Mesodermal cell (in vitro differentiated cells): Measurements from ENCODE around the gene DEFB128.

Experiments
- H3K27ac ChIP-seq: 2 replicates; pipeline ENCODE4 v1.7.0; 2013; ENCODE audit warnings: mild to moderate bottlenecking, low read depth, low read length, moderate library complexity; ENCODE audit not compliant: severe bottlenecking
- H3K36me3 ChIP-seq: 2 replicates; pipeline ENCODE4 v1.7.1; 2013; ENCODE audit warnings: mild to moderate bottlenecking, low read length, moderate library complexity; ENCODE audit not compliant: control insufficient read depth, insufficient read depth
- H3K4me1 ChIP-seq: one replicate; pipeline ENCODE4 v1.7.1; 2013; ENCODE audit warnings: mild to moderate bottlenecking, low read length; ENCODE audit not compliant: insufficient read depth, control insufficient read depth, poor library complexity, severe bottlenecking
- H3K4me3 ChIP-seq: 2 replicates; pipeline ENCODE4 v1.7.0; 2013; ENCODE audit warnings: low read length, control low read depth, mild to moderate bottlenecking; ENCODE audit not compliant: insufficient read depth, poor library complexity, severe bottlenecking; ENCODE audit errors: extremely low read depth
- H3K9me3 ChIP-seq: 2 replicates; pipeline ENCODE4 v1.7.1; 2013; ENCODE audit warnings: mild to moderate bottlenecking, low read length, moderate library complexity; ENCODE audit not compliant: control insufficient read depth
- WGBS, 2 experiments: methylation state at CpG; one replicate each; pipeline ENCODE4 v1.1.5; 2013; ENCODE audit warnings: missing lambda C conversion rate in 2 of 2; ENCODE audit not compliant: insufficient coverage in 2 of 2; 5-methylcytosine and 5-hydroxymethylcytosine counted together

Gene DEFB128

GRCh38 chr20:157154-157553, 32.4 kb downstream of the DEFB128 start, which contains the start of gene DEFB127:
DEFB127 (plus strand) TSS chr20:157454; CDS start chr20:157545, 91 bp downstream.
- 93 to 100% methylated on average over 2 to 3 of the region's 5 CpGs for WGBS, 2 experiments
- H3K4me1 ChIP-seq: no peaks in the 10 kb centered on the region

GRCh38 chr20:152131-152530, 37.4 kb downstream of the DEFB128 start:
- Histone ChIP-seq H3K4me3 (no peak overlapping the region), H3K36me3 (no peaks in the 10 kb centered on the region), H3K27ac (no peak overlapping the region), H3K9me3 (no peaks in the 10 kb centered on the region), H3K4me1 (no peaks in the 10 kb centered on the region)
- no CpG with 5 or more reads among the region's 1 CpG for WGBS, 2 experiments

More at GRCh38 chr20:157154-157553, 32.4 kb downstream of the DEFB128 start, which contains the start of gene DEFB127:
- no peak within 1 kb of the TSS for H3K4me3 ChIP-seq
- H3K36me3 ChIP-seq: no peaks in the 10 kb centered on the region
- no peaks in the 10 kb centered on the region for H3K9me3 ChIP-seq
- no peak within 1 kb of the TSS for H3K27ac ChIP-seq

- H3K4me1 ChIP-seq: no peaks in the 10 kb centered on the region
- no CpG with 5 or more reads among the region's 2 CpGs for WGBS, 2 experiments
Observed at GRCh38 chr20:145877-146276, 43.6 kb downstream of the DEFB128 start.

GRCh38 chr20:142290-142689, 47.2 kb downstream of the DEFB128 start, which contains the start of gene DEFB126:
DEFB126 (plus strand) TSS chr20:142590; CDS start chr20:142629, 39 bp downstream.
- WGBS, 2 experiments: 33% methylated on average over 1 of the region's 1 CpG; no CpG with 5 or more reads in 1 of the 2 experiments
- Histone ChIP-seq H3K4me1 (no peaks in the 10 kb centered on the region), H3K36me3 (no peaks in the 10 kb centered on the region), H3K9me3 (no peaks in the 10 kb centered on the region), H3K4me3 (no peak within 1 kb of the TSS), H3K27ac (no peak within 1 kb of the TSS)

More at GRCh38 chr20:145877-146276, 43.6 kb downstream of the DEFB128 start:
- Histone ChIP-seq H3K9me3 (no peaks in the 10 kb centered on the region), H3K36me3 (no peaks in the 10 kb centered on the region), H3K4me3 (no peak overlapping the region), H3K27ac (no peak overlapping the region)
